GM23338 (cell line): ENCODE results near the gene CHD9. TPM values are rescaled to one million over a fixed set of nuclear protein-coding genes. Genes with fewer than 3 reads are reported as not detected.

ENCODE experiments used
- ATAC-seq: fragments of 200-7000 bp; cut with Tn5 transposase; 3 replicates; pipeline ENCODE4 v1.9.1; 2020
- DNase-seq: peaks from one replicate; pipeline ENCODE4 v3.0.0-alpha.2; 2015; ENCODE audit warnings: low spot score
- H2AFZ ChIP-seq: fragments of 200-600 bp; sonication (generic); 2 replicates; pipeline ENCODE4 v1.8.0; 2016; ENCODE audit warnings: antibody characterized with exemption, mild to moderate bottlenecking, moderate library complexity
- H3F3A ChIP-seq: fragments of 200-600 bp; sonication (generic); replicated peaks from 2 replicates; pipeline ENCODE4 v1.8.0; 2017; ENCODE audit warnings: antibody characterized with exemption, mixed run types, low read depth
- H3K27ac ChIP-seq: fragments of 200-600 bp; sonication (generic); 2 replicates; pipeline ENCODE4 v1.6.1; 2016; ENCODE audit warnings: low read depth
- H3K27me3 ChIP-seq: fragments of 200-600 bp; sonication (generic); 2 replicates; pipeline ENCODE4 v1.8.0; 2016; ENCODE audit warnings: mild to moderate bottlenecking, mixed run types, moderate library complexity; ENCODE audit not compliant: insufficient read depth
- H3K36me3 ChIP-seq: fragments of 200-600 bp; sonication (generic); 2 replicates; pipeline ENCODE4 v1.8.0; 2016; ENCODE audit warnings: mild to moderate bottlenecking; ENCODE audit not compliant: insufficient read depth
- H3K4me1 ChIP-seq: fragments of 200-600 bp; sonication (generic); 2 replicates; pipeline ENCODE4 v1.8.0; 2016; ENCODE audit warnings: mild to moderate bottlenecking, moderate library complexity; ENCODE audit not compliant: insufficient read depth
- H3K4me2 ChIP-seq: fragments of 200-600 bp; sonication (generic); 2 replicates; pipeline ENCODE4 v1.7.1; 2017; ENCODE audit warnings: mixed run types
- H3K4me3 ChIP-seq: fragments of 200-600 bp; sonication (generic); 2 replicates; pipeline ENCODE4 v1.6.1; 2016; ENCODE audit warnings: mixed run types
- H3K79me2 ChIP-seq: fragments of 200-600 bp; sonication (generic); replicated peaks from 2 replicates; pipeline ENCODE4 v1.8.0; 2017; ENCODE audit warnings: mild to moderate bottlenecking; ENCODE audit not compliant: insufficient read depth
- H3K9me2 ChIP-seq: fragments of 200-600 bp; sonication (generic); 2 replicates; pipeline ENCODE4 v1.8.0; 2017; ENCODE audit not compliant: insufficient read depth
- H4K20me1 ChIP-seq: fragments of 200-600 bp; sonication (generic); replicated peaks from 2 replicates; pipeline ENCODE4 v1.8.0; 2017; ENCODE audit warnings: mild to moderate bottlenecking; ENCODE audit not compliant: insufficient read depth
- H3K27ac Mint-ChIP-seq: 2 replicates; pipeline ENCODE4 v1.8.0; 2020; ENCODE audit warnings: inconsistent platforms, mild to moderate bottlenecking, moderate library complexity, mixed read lengths
- H3K27me3 Mint-ChIP-seq: 3 replicates; pipeline ENCODE4 v1.8.0; 2022; ENCODE audit warnings: low read depth, mild to moderate bottlenecking, moderate library complexity, mixed read lengths, inconsistent platforms; ENCODE audit not compliant: insufficient read depth, poor library complexity
- H3K36me3 Mint-ChIP-seq: 3 replicates; pipeline ENCODE4 v1.8.0; 2021; ENCODE audit warnings: low read depth, mild to moderate bottlenecking, inconsistent platforms, moderate library complexity, mixed read lengths
- H3K4me1 Mint-ChIP-seq: 3 replicates; pipeline ENCODE4 v1.8.0; 2020; ENCODE audit warnings: mild to moderate bottlenecking, inconsistent platforms, mixed read lengths
- H3K4me3 Mint-ChIP-seq: 3 replicates; pipeline ENCODE4 v1.8.0; 2021; ENCODE audit warnings: moderate library complexity, mild to moderate bottlenecking, inconsistent platforms, mixed read lengths
- H3K9me3 Mint-ChIP-seq: 3 replicates; pipeline ENCODE4 v1.8.0; 2020; ENCODE audit warnings: moderate library complexity, mild to moderate bottlenecking, inconsistent platforms, mixed read lengths
- CTCF ChIP-seq, 2 experiments: fragments of 200-600 bp in 1 of 2; sonication (generic) in 1 of 2; conservative IDR thresholded peaks; 2 replicates each; pipeline versions ENCODE4 v1.5.1 to v1.6.1; 2016 to 2017; ENCODE audit warnings: antibody characterized with exemption in 2 of 2, low read depth in 2 of 2, mild to moderate bottlenecking in 2 of 2, moderate library complexity in 1 of 2
- EZH2 ChIP-seq: fragments of 200-600 bp; sonication (generic); IDR thresholded peaks from one replicate; pipeline ENCODE4 v1.8.0; 2017; ENCODE audit warnings: antibody characterized with exemption, mild to moderate bottlenecking, low read depth; ENCODE audit not compliant: unreplicated experiment
- EZH2phosphoT487 ChIP-seq: fragments of 200-600 bp; sonication (generic); IDR thresholded peaks from one replicate; pipeline ENCODE4 v1.8.1; 2018; ENCODE audit warnings: antibody characterized with exemption; ENCODE audit not compliant: unreplicated experiment
- JUNB ChIP-seq: IDR thresholded peaks from one replicate; pipeline ENCODE4 v1.6.1; 2016; ENCODE audit warnings: antibody characterized with exemption; ENCODE audit not compliant: unreplicated experiment
- NANOG ChIP-seq: IDR thresholded peaks from 2 replicates; pipeline ENCODE4 v1.6.1; 2016; ENCODE audit warnings: antibody characterized with exemption, borderline replicate concordance
- POLR2AphosphoS5 ChIP-seq: IDR thresholded peaks from 2 replicates; pipeline ENCODE4 v1.6.1; 2016; ENCODE audit warnings: antibody characterized with exemption, low read depth
- REST ChIP-seq: IDR thresholded peaks from one replicate; pipeline ENCODE4 v1.6.1; 2018; ENCODE audit warnings: antibody characterized with exemption; ENCODE audit not compliant: unreplicated experiment
- ZNF114 ChIP-seq: fragments of 250-450 bp; sonication (Bioruptor Pico); IDR thresholded peaks from 2 replicates; pipeline ENCODE4 v1.5.0; 2020; ENCODE audit warnings: mild to moderate bottlenecking, moderate library complexity
- ZNF331 ChIP-seq: fragments of 250-450 bp; sonication (Bioruptor Pico); IDR thresholded peaks from 2 replicates; pipeline ENCODE4 v1.5.0; 2020; ENCODE audit warnings: low read depth, mild to moderate bottlenecking, moderate library complexity
- ZNF462 ChIP-seq: fragments of 250-450 bp; sonication (Bioruptor Pico); IDR thresholded peaks from 2 replicates; pipeline ENCODE4 v1.5.0; 2020; ENCODE audit warnings: mild to moderate bottlenecking, moderate library complexity
- polyA plus RNA-seq: library from polyadenylated mRNA; unstranded; fragments of >200 nt; fragmentation: Nextera tagmentation; extraction: Ambion mirVana; gene quantifications from 2 replicates; pipeline ENCODE4 v1.2.1, GENCODE V29; 2016
- total RNA-seq: library from RNA; depleted of rRNA; stranded (reverse); fragments of >200 nt; shearing (Covaris generic); gene quantifications from 2 replicates; pipeline ENCODE4 v1.2.3, GENCODE V29; 2014

The CHD9 gene
- total and polyA plus RNA-seq, 2 experiments from 2014 or later: 18.8 to 46.6 TPM

GRCh38 chr16:53029971-53030370 is 24.8 kb upstream of the CHD9 start (continued):
- TF ChIP-seq ZNF114 (no peak), NANOG (no peak), JUNB (no peak), EZH2phosphoT487 (no peak), ZNF331 (CRISPR knock-in tag) (no peak)

GRCh38 chr16:53031323-53031942 is 23.4 kb upstream of the CHD9 start:
- peak overlapping the region; percentile 45 for H3K4me3 Mint-ChIP-seq
- H3K9me3 Mint-ChIP-seq: peaks cover 34% of the 10 kb centered on the region
- H3F3A ChIP-seq: no peaks in the 10 kb centered on the region
- peak; percentile 97 for ATAC-seq
- H3K27ac Mint-ChIP-seq: peak overlapping the region; percentile 2; the same call in 1 of the 2 replicates
- H3K79me2 ChIP-seq: no peaks in the 10 kb centered on the region
- DNase-seq: peak; percentile 76
- H3K4me2 ChIP-seq: peak overlapping the region; percentile 29
- peaks cover 32% of the 10 kb centered on the region for H3K36me3 Mint-ChIP-seq
- no peaks in the 10 kb centered on the region for H3K27me3 ChIP-seq
- H3K4me3 ChIP-seq: 0 out of 2 replicates have a peak overlapping the region, but pooled peaks have one; percentile 4
- peaks cover 17% of the 10 kb centered on the region for H3K4me1 Mint-ChIP-seq
- peak overlapping the region; percentile 56 for H3K27ac ChIP-seq
- H3K27me3 Mint-ChIP-seq: peaks cover 8% of the 10 kb centered on the region
- no peak for TF ChIP-seq EZH2phosphoT487
- TF ChIP-seq REST: no peak
- TF ChIP-seq EZH2: no peak
- no peak for TF ChIP-seq ZNF114
- TF ChIP-seq JUNB: no peak
- TF ChIP-seq CTCF (conservative IDR thresholded peaks at IDR 0.05; ENCODE audit: low read depth in 2 of 2): no peak
- no peak for TF ChIP-seq POLR2AphosphoS5
- TF ChIP-seq ZNF462 (CRISPR knock-in tag): peak; percentile 54; the same call in 1 of the 2 replicates
- H3K36me3 ChIP-seq: peaks cover 9% of the 10 kb centered on the region; the same call in 1 of the 2 replicates
- H4K20me1 ChIP-seq: no peaks in the 10 kb centered on the region
- peaks cover 23% of the 10 kb centered on the region for H3K4me1 ChIP-seq
- peaks cover 7% of the 10 kb centered on the region; the same call in 1 of the 2 replicates for H3K9me2 ChIP-seq
- H2AFZ ChIP-seq: no peak overlapping the region
